Colonic mucosa (tissue), 4 donors: Measurements from ENCODE around the gene THEM5. TPM values are rescaled to one million over a fixed set of nuclear protein-coding genes. Genes with fewer than 3 reads are reported as not detected.

Experiments
- DNase-seq: peaks from one replicate; pipeline ENCODE4 v3.0.0-alpha.2; 2020
- H3K27ac ChIP-seq: fragments of 200-600 bp; one replicate; pipeline ENCODE4 v1.8.0; 2021
- H3K27me3 ChIP-seq: fragments of 200-600 bp; one replicate; pipeline ENCODE4 v1.8.0; 2021
- H3K36me3 ChIP-seq: fragments of 200-600 bp; one replicate; pipeline ENCODE4 v1.8.0; 2021
- H3K4me1 ChIP-seq: fragments of 200-600 bp; one replicate; pipeline ENCODE4 v1.8.0; 2021; ENCODE audit warnings: mild to moderate bottlenecking
- H3K4me3 ChIP-seq: fragments of 200-600 bp; one replicate; pipeline ENCODE4 v1.8.0; 2021
- H3K9ac ChIP-seq, 2 donors: one replicate each; pipeline ENCODE4 v1.7.0; 2013; ENCODE audit warnings: control low read depth in 2 of 2, low read depth in 2 of 2, low read length in 2 of 2
- H3K9me3 ChIP-seq: fragments of 200-600 bp; one replicate; pipeline ENCODE4 v1.8.0; 2021
- intact Hi-C: fragments of 100-400 bp; cut with DNase I; formaldehyde crosslinking; loops from one replicate; pipeline ENCODE4 v1.14.1; 2022
- total RNA-seq, 2 donors: library from RNA; stranded (reverse); fragmentation: NEBNext Ultra II Directional in 1 of 2; extraction: Animal tissue kit (Norgen Biotek cat#: 25700) in 1 of 2; gene quantifications; one replicate each; pipeline ENCODE4 v1.2.1, GENCODE V29; 2021
- TF ChIP-seq, protein P1 (sequence below): fragments of 200-600 bp; IDR thresholded peaks from one replicate; pipeline ENCODE4 v1.8.0; 2022; ENCODE audit warnings: antibody characterized with exemption, mild to moderate bottlenecking
- donor health status: healthy.
- donor health status: DM: no; HTN: no; CAD: no.
- donor health status: DM: no; HTN: no; CAD: no.

Gene THEM5
- total RNA-seq, 2 donors from 2014 or later: not detected

DNA sequence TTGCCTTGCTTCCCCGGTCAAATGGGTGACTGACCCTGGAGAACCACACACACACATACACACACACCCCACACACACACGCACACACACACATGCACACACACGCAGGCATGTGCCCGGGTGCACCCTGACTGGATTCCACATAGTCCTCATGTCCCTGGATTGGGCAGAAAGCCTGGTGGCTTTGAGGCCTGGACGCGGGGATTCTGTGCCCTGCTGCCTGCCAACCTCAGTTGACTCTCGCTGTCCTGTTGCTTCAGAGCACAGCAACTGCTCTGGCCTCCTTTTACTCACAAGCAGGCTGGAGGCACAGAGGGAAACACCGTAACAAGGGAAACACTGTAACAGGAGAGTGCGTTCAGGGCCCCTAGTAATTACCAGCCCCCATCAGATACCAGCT is 28.3 kb downstream of the THEM5 start:
- no peaks in the 10 kb centered on the region for H3K36me3 ChIP-seq
- peaks cover 4% of the 10 kb centered on the region for H3K4me1 ChIP-seq
- no peak for DNase-seq
- no peaks in the 10 kb centered on the region for H3K27me3 ChIP-seq
- TF ChIP-seq, protein P1, sequence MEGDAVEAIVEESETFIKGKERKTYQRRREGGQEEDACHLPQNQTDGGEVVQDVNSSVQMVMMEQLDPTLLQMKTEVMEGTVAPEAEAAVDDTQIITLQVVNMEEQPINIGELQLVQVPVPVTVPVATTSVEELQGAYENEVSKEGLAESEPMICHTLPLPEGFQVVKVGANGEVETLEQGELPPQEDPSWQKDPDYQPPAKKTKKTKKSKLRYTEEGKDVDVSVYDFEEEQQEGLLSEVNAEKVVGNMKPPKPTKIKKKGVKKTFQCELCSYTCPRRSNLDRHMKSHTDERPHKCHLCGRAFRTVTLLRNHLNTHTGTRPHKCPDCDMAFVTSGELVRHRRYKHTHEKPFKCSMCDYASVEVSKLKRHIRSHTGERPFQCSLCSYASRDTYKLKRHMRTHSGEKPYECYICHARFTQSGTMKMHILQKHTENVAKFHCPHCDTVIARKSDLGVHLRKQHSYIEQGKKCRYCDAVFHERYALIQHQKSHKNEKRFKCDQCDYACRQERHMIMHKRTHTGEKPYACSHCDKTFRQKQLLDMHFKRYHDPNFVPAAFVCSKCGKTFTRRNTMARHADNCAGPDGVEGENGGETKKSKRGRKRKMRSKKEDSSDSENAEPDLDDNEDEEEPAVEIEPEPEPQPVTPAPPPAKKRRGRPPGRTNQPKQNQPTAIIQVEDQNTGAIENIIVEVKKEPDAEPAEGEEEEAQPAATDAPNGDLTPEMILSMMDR: no peak
- H3K4me3 ChIP-seq: no peak overlapping the region
- no peaks in the 10 kb centered on the region for H3K9me3 ChIP-seq
- intact Hi-C loops: no loop called here
- no peak overlapping the region for H3K9ac ChIP-seq
- no peak overlapping the region for H3K27ac ChIP-seq

DNA sequence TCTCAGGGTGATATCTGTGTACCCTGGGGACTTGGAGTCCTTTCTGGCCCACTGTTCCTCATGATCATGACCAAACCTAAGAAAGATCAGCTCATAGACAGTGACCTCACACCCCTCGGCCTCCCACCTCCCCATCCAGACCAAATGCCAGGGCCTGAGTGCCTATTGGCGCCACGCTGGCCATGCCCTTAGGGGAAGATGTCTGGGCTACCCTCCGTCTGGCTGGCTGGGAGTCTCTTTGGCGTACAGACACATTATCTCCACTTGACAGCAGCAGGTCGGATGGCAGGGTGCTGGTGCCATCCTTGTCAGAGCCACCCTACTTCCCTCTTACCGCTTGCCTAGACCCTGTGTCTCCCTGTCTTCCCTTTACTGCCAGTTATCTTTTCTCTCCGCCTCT is 30.3 kb downstream of the THEM5 start:
- intact Hi-C loops: no loop called here
- DNase-seq: no peak
- Histone ChIP-seq H3K9me3 (no peaks in the 10 kb centered on the region), H3K27ac (no peak overlapping the region), H3K9ac (no peak overlapping the region), H3K4me1 (no peaks in the 10 kb centered on the region), H3K4me3 (no peak overlapping the region), H3K36me3 (no peaks in the 10 kb centered on the region), H3K27me3 (no peaks in the 10 kb centered on the region)
- TF ChIP-seq, protein P1: no peak

DNA sequence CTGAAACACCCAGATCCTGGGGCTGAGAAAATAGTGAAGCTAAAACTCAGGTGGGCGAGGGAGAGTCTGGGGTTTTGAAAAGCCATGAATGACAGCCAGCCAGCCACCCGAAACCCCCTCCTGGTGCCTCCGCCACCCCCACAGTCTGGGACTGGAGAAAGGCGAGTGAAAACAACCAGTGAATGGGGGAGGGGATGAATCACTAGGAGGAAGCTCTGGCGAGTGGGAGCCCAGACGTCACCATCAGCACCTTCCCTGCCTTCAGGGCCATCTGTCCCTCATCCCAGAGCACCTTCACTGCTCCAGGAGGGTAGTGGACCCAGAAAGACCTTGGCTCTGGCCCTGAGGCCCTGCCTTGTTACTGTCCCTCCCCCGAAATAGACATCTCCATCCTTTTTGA is 31.1 kb downstream of the THEM5 start:
- no peaks in the 10 kb centered on the region for H3K9me3 ChIP-seq
- no peaks in the 10 kb centered on the region for H3K4me1 ChIP-seq
- H3K27me3 ChIP-seq: no peaks in the 10 kb centered on the region
- H3K27ac ChIP-seq: no peak overlapping the region
- H3K36me3 ChIP-seq: no peaks in the 10 kb centered on the region
- H3K9ac ChIP-seq: no peak overlapping the region
- intact Hi-C loops: no loop called here
- no peak overlapping the region for H3K4me3 ChIP-seq
- TF ChIP-seq, protein P1: no peak
- no peak for DNase-seq

DNA sequence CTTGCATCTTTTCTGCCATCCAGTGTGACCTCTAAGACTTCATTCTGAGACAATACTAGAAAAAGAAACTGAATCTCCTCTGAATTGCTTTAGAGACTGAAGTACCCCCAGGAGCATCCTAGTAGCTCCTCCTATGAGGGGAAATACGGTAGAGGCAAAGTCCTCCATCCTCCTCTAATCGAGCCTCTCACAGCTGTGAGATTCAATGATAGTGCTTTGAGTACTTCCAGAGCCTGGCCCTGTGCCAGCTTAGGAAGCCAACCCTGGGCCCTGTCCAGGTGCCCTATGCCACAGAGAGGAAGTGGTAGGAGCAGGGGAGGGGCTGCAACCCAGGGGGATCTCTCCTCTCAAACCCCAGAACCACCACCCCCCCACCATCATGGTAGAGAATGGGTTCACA is 32.6 kb downstream of the THEM5 start:
- no peak for DNase-seq
- H3K9me3 ChIP-seq: no peaks in the 10 kb centered on the region
- H3K27me3 ChIP-seq: no peaks in the 10 kb centered on the region
- TF ChIP-seq, protein P1: no peak
- H3K9ac ChIP-seq: no peak overlapping the region
- intact Hi-C loops: no loop called here
- no peaks in the 10 kb centered on the region for H3K4me1 ChIP-seq
- no peak overlapping the region for H3K27ac ChIP-seq
- no peak overlapping the region for H3K4me3 ChIP-seq
- no peaks in the 10 kb centered on the region for H3K36me3 ChIP-seq

DNA sequence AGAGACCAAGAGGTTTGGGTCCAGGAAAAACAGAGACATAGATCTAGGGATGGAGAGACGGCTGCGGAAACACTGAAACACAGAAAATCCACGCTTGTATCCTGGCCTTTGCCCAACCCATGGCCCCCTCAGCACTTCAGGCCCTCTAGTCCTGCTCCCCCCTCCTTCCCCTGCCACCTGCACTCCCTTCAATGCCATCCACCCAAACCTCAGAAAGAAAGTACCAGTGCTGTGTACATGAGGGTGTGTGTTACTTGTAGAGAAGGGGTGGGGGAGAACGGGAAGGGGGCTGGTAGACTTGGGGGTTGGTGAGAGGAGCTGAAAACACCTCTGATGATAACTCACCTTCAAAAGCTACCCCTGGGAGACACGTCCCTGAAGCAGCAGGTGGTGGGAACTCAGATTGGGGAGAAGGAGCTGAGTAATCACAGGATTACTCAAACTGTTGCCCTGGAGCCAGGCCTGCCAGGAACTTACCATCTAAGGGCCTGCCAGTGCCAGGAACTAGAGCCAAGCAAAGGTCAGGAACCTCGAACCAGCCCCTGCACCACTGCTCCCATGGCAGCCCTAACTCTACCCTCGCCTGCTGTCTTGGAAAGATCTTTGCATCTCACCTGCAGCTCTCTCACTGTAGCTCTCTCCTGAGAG is 33.4 kb downstream of the THEM5 start:
- no peaks in the 10 kb centered on the region for H3K36me3 ChIP-seq
- H3K9me3 ChIP-seq: no peaks in the 10 kb centered on the region
- H3K9ac ChIP-seq: no peak overlapping the region
- H3K4me1 ChIP-seq: no peaks in the 10 kb centered on the region
- DNase-seq: no peak
- H3K27ac ChIP-seq: no peak overlapping the region
- TF ChIP-seq, protein P1: no peak
- intact Hi-C loops: no loop called here
- H3K27me3 ChIP-seq: no peaks in the 10 kb centered on the region
- H3K4me3 ChIP-seq: no peak overlapping the region
